NCI-H460 (cell line): ENCODE data around the gene HS6ST3. TPM values are rescaled to one million over a fixed set of nuclear protein-coding genes. Genes with fewer than 3 reads are reported as not detected.
A peak's percentile ranks its signal among the peaks of the same experiment; 100 is the strongest.
"Not testable (repeated sequence)": the region's sequence is repeated elsewhere in the genome, so short reads cannot be mapped to it uniquely, and the experiment has no call there.

Experiments used
- DNase-seq: peaks from one replicate; pipeline ENCODE4 v3.0.0-alpha.2; 2016; ENCODE audit warnings: low read depth; ENCODE audit errors: extremely low read depth
- polyA plus RNA-seq: library from polyadenylated mRNA; depleted of rRNA; stranded (reverse); fragments of >200 nt; gene quantifications from 2 replicates; pipeline ENCODE4 v1.2.3, GENCODE V29; 2014; cell fraction: nucleus; rRNA removed
- total RNA-seq: library from RNA; depleted of rRNA; stranded (reverse); fragments of >200 nt; shearing (Covaris generic); gene quantifications from 2 replicates; pipeline ENCODE4 v1.2.3, GENCODE V29; 2014; rRNA removed

The HS6ST3 gene
- total RNA-seq: not detected in 2 replicates
- polyA plus RNA-seq: not detected in 2 replicates

DNA sequence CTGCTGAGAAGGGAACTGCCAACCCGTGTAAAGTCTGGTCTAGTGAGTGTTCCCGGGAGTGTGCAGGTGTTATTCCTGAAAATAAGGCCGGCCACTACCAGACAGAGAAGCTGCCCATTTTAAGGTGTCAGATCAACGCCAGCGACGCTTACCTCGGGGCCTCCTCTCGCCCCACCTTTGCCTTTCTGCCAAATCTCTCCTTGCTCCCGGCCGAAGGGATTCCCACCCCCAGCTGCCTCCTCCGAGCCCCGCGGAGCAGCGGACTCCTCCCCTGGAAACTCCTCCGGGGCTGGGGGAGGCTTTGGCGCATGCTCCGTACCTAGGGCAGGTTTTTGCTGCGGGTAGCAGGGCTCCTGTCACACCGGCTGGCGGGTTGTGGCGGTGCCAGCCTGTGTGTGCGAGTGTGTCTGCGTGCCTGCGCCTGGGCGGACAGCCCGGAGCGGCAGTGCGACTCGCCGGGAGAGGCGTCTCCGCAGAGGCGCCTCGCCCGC lies at the start of gene HS6ST3:
HS6ST3 (plus strand) TSS at position 359 of the 491 bp plus-strand sequence.
- DNase-seq: no peak

- no peak for DNase-seq
Observed at GRCh38 chr13:96041326-96042110, 48.4 kb upstream of the HS6ST3 start.

GRCh38 chr13:96044238-96044637 lies 45.7 kb upstream of the HS6ST3 start:
- no peak for DNase-seq

- not testable (repeated sequence) for DNase-seq
Observed at GRCh38 chr13:96046449-96047126, 43.3 kb upstream of the HS6ST3 start.

DNA sequence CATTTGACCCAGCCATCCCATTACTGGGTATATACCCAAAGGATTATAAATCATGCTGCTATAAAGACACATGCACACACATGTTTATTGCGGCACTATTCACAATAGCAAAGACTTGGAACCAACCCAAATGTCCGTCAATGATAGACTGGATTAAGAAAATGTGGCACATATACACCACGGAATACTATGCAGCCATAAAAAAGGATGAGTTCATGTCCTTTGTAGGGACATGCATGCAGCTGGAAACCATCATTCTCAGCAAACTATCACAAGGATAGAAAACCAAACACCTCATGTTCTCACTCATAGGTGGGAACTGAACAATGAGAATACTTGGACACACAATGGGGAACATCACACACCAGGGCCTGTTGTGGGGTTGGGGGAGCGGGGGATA lies 39.0 kb upstream of the HS6ST3 start:
- DNase-seq: not testable (repeated sequence)

DNA sequence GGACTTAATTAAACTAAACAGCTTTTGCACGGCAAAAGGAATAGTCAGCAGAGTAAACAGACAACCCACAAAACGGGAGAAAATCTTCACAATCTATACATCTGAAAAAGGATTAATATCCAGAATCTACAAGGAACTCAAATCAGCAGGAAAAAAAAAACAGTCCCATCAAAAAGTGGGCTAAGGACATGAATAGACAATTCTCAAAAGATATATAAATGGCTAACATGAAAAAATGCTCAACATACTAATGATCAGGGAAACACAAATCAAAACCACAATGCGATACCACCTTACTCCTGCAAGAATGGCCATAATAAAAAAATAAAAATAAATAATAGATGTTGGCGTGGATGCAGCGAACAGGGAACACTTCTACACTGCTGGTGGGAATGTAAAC lies 38.4 kb upstream of the HS6ST3 start:
- DNase-seq: not testable (repeated sequence)

GRCh38 chr13:96051946-96052345 lies 38.0 kb upstream of the HS6ST3 start:
- not testable (repeated sequence) for DNase-seq

DNA sequence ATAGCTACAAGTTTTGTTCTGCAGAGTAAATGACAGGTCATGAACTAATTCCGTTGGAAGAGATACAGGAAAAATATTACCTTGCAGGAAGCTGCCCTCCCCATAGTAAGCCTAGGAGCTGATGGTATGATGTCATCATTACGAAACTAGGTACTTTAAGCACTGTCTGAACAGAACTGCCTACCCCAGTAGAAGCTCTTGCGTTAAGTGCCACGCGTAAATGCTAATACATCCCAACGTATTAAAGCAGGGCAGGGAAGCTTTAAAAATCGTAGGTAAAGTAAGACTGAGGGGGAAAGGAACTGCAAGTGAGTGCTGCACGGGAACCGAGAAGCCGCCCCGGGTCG lies 37.3 kb upstream of the HS6ST3 start:
- DNase-seq: peak; percentile 20

DNA sequence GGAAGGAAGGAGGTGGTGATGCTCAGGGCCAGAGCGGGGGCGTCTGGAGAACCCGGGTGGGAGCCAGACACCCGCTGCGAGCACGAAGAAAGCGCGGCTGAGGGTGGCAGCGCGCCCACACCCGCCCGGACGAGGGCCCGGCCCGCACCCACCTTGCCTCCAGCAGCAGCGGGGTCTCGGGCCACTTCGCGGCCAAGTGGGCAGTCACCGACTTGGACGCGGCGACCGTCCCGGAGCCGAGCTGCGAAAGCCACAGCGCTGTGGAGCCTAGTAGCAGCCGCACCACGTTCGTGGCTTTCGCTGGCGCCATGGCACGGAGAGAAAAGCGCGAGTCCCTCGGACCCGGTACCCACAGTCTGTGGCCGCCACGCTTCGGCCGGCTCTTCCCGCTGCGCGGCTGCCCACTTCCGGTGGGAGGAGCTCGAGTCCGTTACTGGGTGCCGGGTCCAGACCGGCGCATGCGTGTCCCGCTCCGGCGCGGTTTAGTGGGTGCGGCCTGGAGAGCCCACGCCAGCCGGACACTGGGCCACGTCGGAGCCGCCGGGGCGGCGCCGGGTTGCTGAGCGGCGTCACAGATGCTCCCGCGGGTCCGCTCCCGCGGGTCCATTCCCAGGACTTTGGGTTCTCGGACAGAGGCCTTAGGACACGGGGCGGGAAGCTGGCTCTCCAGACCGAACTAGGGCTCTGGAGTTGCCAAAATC lies 36.8 kb upstream of the HS6ST3 start, which contains the start of gene UGGT2:
UGGT2 (minus strand) TSS at position 399 of the 701 bp plus-strand sequence; CDS start at position 310, 89 bp downstream.
- DNase-seq: peak; percentile 88

- DNase-seq: no peak
Observed at GRCh38 chr13:96065849-96066248, 24.1 kb upstream of the HS6ST3 start.

- no peak for DNase-seq
Observed at GRCh38 chr13:96068729-96069128, 21.2 kb upstream of the HS6ST3 start.

DNA sequence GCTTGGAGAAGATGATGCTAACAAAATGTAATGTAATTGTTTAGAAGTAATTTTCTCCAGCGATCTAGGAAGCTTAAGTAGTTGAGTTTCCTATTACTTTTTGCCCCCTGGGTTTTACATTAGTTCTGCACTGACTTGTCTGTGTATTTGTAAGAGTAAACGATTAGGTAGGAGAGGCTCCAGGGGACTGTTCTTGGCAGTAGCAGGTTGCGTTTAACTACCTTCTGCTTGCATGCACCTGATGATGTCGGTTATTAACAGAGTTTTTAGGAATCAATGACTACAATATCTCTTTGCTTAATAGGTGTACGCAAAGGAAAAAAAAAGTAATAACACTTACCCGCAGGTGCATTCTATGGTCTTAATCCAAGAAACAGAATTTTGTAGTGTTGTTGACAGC lies 18.4 kb upstream of the HS6ST3 start:
- DNase-seq: no peak

- DNase-seq: no peak
Observed at GRCh38 chr13:96072392-96072791, 17.5 kb upstream of the HS6ST3 start.

DNA sequence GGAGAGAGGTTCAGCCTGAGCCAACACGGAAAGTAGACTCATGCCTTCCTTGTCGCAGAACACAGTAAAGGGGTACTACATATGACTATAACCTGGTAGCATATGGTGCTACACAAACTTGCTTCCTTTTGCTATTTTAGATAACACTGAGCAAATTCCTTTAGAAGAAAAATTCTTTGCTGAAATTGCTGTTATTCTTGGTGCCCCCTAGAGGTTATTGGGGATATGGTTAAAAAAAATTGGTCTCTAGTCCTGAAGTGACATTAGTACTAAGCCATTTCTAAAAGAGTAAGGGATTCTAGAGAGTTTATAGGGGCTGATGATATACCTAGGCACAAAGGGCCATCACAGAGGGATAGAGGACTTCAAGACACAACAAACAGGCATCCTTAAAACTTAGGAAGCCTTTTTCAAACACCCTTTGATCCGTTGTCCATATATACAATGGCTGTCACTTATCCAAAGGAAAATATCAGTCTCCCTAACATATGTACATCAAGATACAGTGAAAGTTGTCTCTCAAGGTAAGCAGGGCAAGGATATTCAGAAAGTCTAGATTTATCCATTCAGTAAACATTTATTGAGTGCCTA lies 13.9 kb upstream of the HS6ST3 start:
- no peak for DNase-seq

- no peak for DNase-seq
Observed at GRCh38 chr13:96080676-96081075, 9.2 kb upstream of the HS6ST3 start.

DNA sequence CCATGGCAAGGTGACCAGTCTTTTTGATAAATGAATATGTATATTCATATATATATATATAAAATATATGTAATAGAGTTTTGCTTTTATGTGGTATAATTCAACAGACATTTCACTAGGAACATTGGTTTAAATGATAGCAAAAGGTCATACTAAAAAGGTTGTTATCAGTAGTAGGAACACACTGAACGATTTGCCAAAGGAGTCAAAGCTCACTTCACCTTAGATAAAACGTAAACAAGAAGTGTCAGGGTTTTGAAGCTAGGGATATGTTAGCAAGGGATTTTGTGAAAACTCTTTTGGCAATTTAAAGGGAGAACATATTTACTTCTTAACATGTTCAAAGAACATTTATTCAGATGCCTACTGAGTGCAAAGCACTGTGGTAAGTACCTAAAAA lies 8.0 kb upstream of the HS6ST3 start:
- no peak for DNase-seq

- DNase-seq: no peak
Observed at GRCh38 chr13:96082640-96083039, 7.3 kb upstream of the HS6ST3 start.

- DNase-seq: no peak
Observed at GRCh38 chr13:96086736-96087135, 3.2 kb upstream of the HS6ST3 start.

DNA sequence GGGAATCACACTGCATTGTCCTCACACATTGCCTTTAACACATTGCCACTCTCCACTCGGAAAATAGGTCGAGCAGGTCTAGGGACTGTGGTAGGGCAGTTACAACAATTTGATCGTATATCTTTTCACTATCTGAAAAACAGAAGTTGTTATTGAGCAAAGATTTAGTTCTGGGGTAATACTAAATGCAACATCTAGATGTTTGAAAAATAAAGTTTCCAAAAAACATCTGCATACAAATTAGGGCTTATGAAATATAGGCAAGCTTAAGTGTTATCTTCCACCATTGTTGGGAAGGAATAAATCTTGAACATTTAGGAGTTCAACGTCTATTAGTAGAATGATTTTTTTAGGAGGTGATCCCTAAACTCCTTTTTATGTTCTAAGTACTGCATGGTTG lies 768 bp upstream of the HS6ST3 start:
- DNase-seq: no peak

- DNase-seq: no peak
Observed at GRCh38 chr13:96090240-96091101, 564 bp downstream of the HS6ST3 start.
